HCT116 (cell line): ENCODE measurements around the gene HYLS1. TPM values are rescaled to one million over a fixed set of nuclear protein-coding genes. Genes with fewer than 3 reads are reported as not detected.

Experiments used
- ATAC-seq: fragments of 200-7000 bp; cut with Tn5 transposase; 2 replicates; pipeline ENCODE4 v1.9.1; 2020; ENCODE audit warnings: mild to moderate bottlenecking, moderate library complexity
- BruUV-seq: library from RNA; stranded (reverse); fragments of 400-500 nt; replicated peaks from 2 replicates; lab custom pipeline; 2021; lab: Mats Ljungman, UMichigan
- CTCF ChIA-PET: fragments of 300-600 bp; sonication (Branson Sonifier 250); formaldehyde crosslinking; loops from one replicate; lab custom pipeline; 2021; ENCODE audit warnings: antibody characterized with exemption; lab: Charles Lee
- POLR2A ChIA-PET: fragments of 300-600, 350-600 bp; sonication (Branson Sonifier 250); formaldehyde crosslinking; loops from one replicate; lab custom pipeline; 2021; ENCODE audit warnings: antibody characterized with exemption; lab: Charles Lee
- RAD21 ChIA-PET, 2 experiments: fragments of 300-600 bp; sonication (Branson Sonifier 250); formaldehyde crosslinking; loops; one replicate each; lab custom pipeline; 2023; ENCODE audit warnings: low total read pairs in 2 of 2; ENCODE audit not compliant: uncharacterized antibody in 2 of 2, unreplicated experiment in 2 of 2, low non-redundant PET in 1 of 2; lab: Charles Lee
- DNase-seq: peaks from one replicate; pipeline ENCODE4 v3.0.0-alpha.2; 2010; ENCODE audit warnings: low read depth, low spot score
- H2AFZ ChIP-seq: fragments of 200-600 bp; shearing (Covaris generic), sonication (generic); 2 replicates; pipeline ENCODE4 v1.6.1; 2017; ENCODE audit warnings: low read depth, mixed run types, mixed read lengths, antibody characterized with exemption, low read length; ENCODE audit not compliant: poor library complexity, severe bottlenecking
- H3K27ac ChIP-seq: 2 replicates; pipeline ENCODE4 v1.5.1; 2012; ENCODE audit warnings: low read depth, low read length
- H3K27me3 ChIP-seq: fragments of 200-600 bp; sonication (generic); 2 replicates; pipeline ENCODE4 v1.6.1; 2016; ENCODE audit warnings: mixed run types, low read length, mixed read lengths; ENCODE audit not compliant: insufficient read depth
- H3K36me3 ChIP-seq, 2 experiments: fragments of 200-500 bp in 1 of 2; fragments of 200-600 bp in 1 of 2; sonication (Bioruptor generic) in 1 of 2; sonication (generic) in 1 of 2; 2 replicates each; pipeline versions ENCODE4 v1.5.1 to v1.6.1; 2014 to 2016; ENCODE audit warnings: low read length in 2 of 2, inconsistent platforms in 1 of 2, mixed read lengths in 1 of 2, mixed run types in 1 of 2; ENCODE audit not compliant: insufficient read depth in 2 of 2, control insufficient read depth in 1 of 2
- H3K4me1 ChIP-seq, 2 experiments: fragments of 200-600 bp in 1 of 2; sonication (generic) in 1 of 2; 2 replicates each; pipeline versions ENCODE4 v1.5.1 to v1.6.1; 2012 to 2017; ENCODE audit warnings: low read length in 2 of 2, inconsistent platforms in 1 of 2, mild to moderate bottlenecking in 1 of 2, mixed read lengths in 1 of 2, mixed run types in 1 of 2, moderate library complexity in 1 of 2; ENCODE audit not compliant: insufficient read depth in 2 of 2, control insufficient read depth in 1 of 2
- H3K4me2 ChIP-seq: fragments of 200-600 bp; sonication (generic); 2 replicates; pipeline ENCODE4 v1.6.1; 2017; ENCODE audit warnings: mixed run types, low read length, mixed read lengths
- H3K4me3 ChIP-seq, 2 experiments: fragments of 200-600 bp in 1 of 2; sonication (generic) in 1 of 2; replicated peaks in 1 of 2; 2 replicates each; pipeline ENCODE4 v1.5.1; 2011 to 2016; ENCODE audit warnings: low read length in 2 of 2, control low read depth in 1 of 2, low read depth in 1 of 2, mild to moderate bottlenecking in 1 of 2, mixed read lengths in 1 of 2, mixed run types in 1 of 2
- H3K79me2 ChIP-seq: fragments of 200-600 bp; sonication (generic); 2 replicates; pipeline ENCODE4 v1.6.1; 2017; ENCODE audit warnings: mild to moderate bottlenecking, mixed run types, low read length, moderate library complexity, mixed read lengths; ENCODE audit not compliant: insufficient read depth
- H3K9ac ChIP-seq: fragments of 200-600 bp; sonication (generic); 2 replicates; pipeline ENCODE4 v1.6.1; 2016; ENCODE audit warnings: low read length, mixed read lengths
- H3K9me2 ChIP-seq: fragments of 200-600 bp; sonication (generic), shearing (Covaris generic); 2 replicates; pipeline ENCODE4 v1.6.1; 2017; ENCODE audit warnings: mixed run types, mild to moderate bottlenecking, moderate library complexity; ENCODE audit not compliant: insufficient read depth
- H3K9me3 ChIP-seq, 2 experiments: fragments of 200-500 bp in 1 of 2; fragments of 200-600 bp in 1 of 2; sonication (Bioruptor generic) in 1 of 2; sonication (generic) in 1 of 2; 2 replicates each; pipeline ENCODE4 v1.6.1; 2014 to 2017; ENCODE audit warnings: low read length in 2 of 2, mixed read lengths in 2 of 2, inconsistent platforms in 1 of 2, low read depth in 1 of 2, mild to moderate bottlenecking in 1 of 2, mixed run types in 1 of 2, moderate library complexity in 1 of 2; ENCODE audit not compliant: control insufficient read depth in 1 of 2, insufficient read depth in 1 of 2
- H4K20me1 ChIP-seq: fragments of 200-600 bp; sonication (generic), shearing (Covaris generic); 2 replicates; pipeline ENCODE4 v1.6.1; 2017; ENCODE audit warnings: mixed run types, mild to moderate bottlenecking, moderate library complexity; ENCODE audit not compliant: insufficient read depth
- EZH2 ChIP-seq: fragments of 200-600 bp; sonication (generic); IDR thresholded peaks from 2 replicates; pipeline ENCODE4 v1.6.1; 2017; ENCODE audit warnings: antibody characterized with exemption, mixed run types
- EZH2phosphoT487 ChIP-seq: fragments of 200-600 bp; IDR thresholded peaks from 2 replicates; pipeline ENCODE4 v1.6.1; 2018; ENCODE audit warnings: antibody characterized with exemption, borderline replicate concordance
- FOSL1 ChIP-seq: IDR thresholded peaks from 2 replicates; pipeline ENCODE4 v1.6.1; 2012; ENCODE audit warnings: low read depth
- POLR2AphosphoS5 ChIP-seq: IDR thresholded peaks from 2 replicates; pipeline ENCODE4 v1.6.1; 2011; ENCODE audit warnings: mild to moderate bottlenecking, low read depth, low read length, moderate library complexity
- TCF7L2 ChIP-seq: IDR thresholded peaks from 2 replicates; pipeline ENCODE4 v1.7.0; 2011; ENCODE audit warnings: borderline replicate concordance, inconsistent platforms; ENCODE audit not compliant: insufficient read depth, insufficient read length; ENCODE audit errors: extremely low read depth
- ZFX ChIP-seq: fragments of 450-650 bp; IDR thresholded peaks from 2 replicates; pipeline ENCODE4 v1.6.1; 2017
- intact Hi-C: fragments of 100-400 bp; cut with micrococcal nuclease; formaldehyde crosslinking; loops from 2 replicates; pipeline ENCODE4 v1.10.0; 2022
- total RNA-seq: library from RNA; stranded (reverse); gene quantifications from one replicate; pipeline ENCODE4 v1.2.1, GENCODE V29; 2021; ENCODE audit not compliant: unreplicated experiment
- TF ChIP-seq, protein P1 (sequence below): IDR thresholded peaks from 2 replicates; pipeline ENCODE4 v1.6.1; 2012

The HYLS1 gene
- total RNA-seq, 1 experiment from 2014 or later, result 18.9 TPM

DNA sequence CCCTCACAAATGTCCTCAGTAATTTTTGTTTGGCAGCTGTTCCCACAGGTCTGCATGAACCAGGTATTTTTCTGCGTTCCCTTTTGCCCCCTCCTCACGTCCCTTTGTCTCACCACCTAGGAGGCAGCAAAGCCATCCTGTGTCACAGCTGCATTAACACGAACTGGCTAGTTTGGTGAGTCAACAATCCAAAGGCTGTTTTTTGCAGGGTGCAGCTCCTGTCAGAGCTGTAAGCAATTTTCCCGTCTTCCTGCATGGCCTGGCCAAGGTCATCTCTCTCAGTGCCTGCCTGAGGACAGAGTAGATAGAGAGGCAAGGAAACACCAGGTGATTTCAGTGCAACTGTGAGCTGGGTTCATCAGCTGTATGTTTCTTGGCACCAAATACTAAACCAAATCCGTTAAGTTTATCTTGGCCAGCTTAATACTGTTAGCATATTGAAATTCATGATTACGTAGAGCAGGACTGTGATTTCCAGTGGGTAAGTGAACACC is 37.8 kb downstream of the HYLS1 start:
- Histone ChIP-seq H3K79me2 (no peaks in the 10 kb centered on the region), H4K20me1 (no peaks in the 10 kb centered on the region), H3K27ac (no peak overlapping the region), H3K36me3 (no peaks in the 10 kb centered on the region)
- POLR2A ChIA-PET, result no interaction called here
- RAD21 ChIA-PET, result no interaction called here
- intact Hi-C loops, result no loop called here
- TF ChIP-seq, protein P1, sequence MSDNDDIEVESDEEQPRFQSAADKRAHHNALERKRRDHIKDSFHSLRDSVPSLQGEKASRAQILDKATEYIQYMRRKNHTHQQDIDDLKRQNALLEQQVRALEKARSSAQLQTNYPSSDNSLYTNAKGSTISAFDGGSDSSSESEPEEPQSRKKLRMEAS, result no peak
- no peak for TF ChIP-seq TCF7L2
- TF ChIP-seq, all 23 proteins: peak for 0
- no peak overlapping the region for H2AFZ ChIP-seq
- H3K4me2 ChIP-seq, result no peak overlapping the region
- no peak overlapping the region for H3K9ac ChIP-seq
- no peaks in the 10 kb centered on the region for H3K9me3 ChIP-seq
- no peaks in the 10 kb centered on the region for H3K4me1 ChIP-seq
- ATAC-seq, result no peak
- H3K9me2 ChIP-seq, result no peaks in the 10 kb centered on the region
- H3K27me3 ChIP-seq, result no peaks in the 10 kb centered on the region
- BruUV-seq, result no TSS peak
- no peak for DNase-seq
- CTCF ChIA-PET, result interaction anchor here (1.2 kb wide), 1 partner anchor 268 kb away, joined by 7 read pairs; no protein-coding TSS in a partner anchor
- H3K4me3 ChIP-seq, result no peak overlapping the region

DNA sequence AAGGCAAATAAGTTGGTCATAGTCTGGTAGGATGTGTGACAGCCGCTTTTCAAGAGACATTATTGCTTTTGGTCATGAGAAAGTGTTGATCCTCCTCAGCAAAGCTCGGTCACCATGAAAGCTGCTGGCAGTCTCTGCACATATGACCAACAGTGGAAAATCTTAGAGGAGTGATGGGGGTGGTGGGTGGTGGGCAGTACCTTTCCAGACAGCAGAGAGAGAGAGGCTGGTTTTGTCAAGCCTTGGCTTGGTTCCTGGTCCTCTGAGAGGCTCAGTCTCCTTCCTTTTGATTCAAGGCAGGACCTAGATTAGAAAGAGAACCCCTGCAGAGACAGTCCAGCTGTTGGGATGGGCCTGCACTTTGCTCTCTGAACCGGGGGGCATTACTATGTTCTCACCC is 38.3 kb downstream of the HYLS1 start:
- no peaks in the 10 kb centered on the region for H3K27me3 ChIP-seq
- H3K4me3 ChIP-seq, result no peak overlapping the region
- no peak for ATAC-seq
- H3K27ac ChIP-seq, result no peak overlapping the region
- no peak overlapping the region for H3K9ac ChIP-seq
- H2AFZ ChIP-seq, result no peak overlapping the region
- DNase-seq, result no peak
- ChIA-PET CTCF (interaction anchor here (1.2 kb wide), 1 partner anchor 268 kb away, joined by 7 read pairs; no protein-coding TSS in a partner anchor), POLR2A (no interaction called here), RAD21 (no interaction called here)
- no peak for TF ChIP-seq EZH2phosphoT487
- no peak for TF ChIP-seq POLR2AphosphoS5
- no peak for TF ChIP-seq ZFX
- no peak for TF ChIP-seq EZH2
- no peak for TF ChIP-seq FOSL1
- no peak overlapping the region for H3K4me2 ChIP-seq
- no peaks in the 10 kb centered on the region for H3K9me3 ChIP-seq
- H3K4me1 ChIP-seq, result no peaks in the 10 kb centered on the region
- no peaks in the 10 kb centered on the region for H3K9me2 ChIP-seq
- intact Hi-C loops, result no loop called here
- no peaks in the 10 kb centered on the region for H3K79me2 ChIP-seq
- no TSS peak for BruUV-seq
- H3K36me3 ChIP-seq, result no peaks in the 10 kb centered on the region
- no peaks in the 10 kb centered on the region for H4K20me1 ChIP-seq
